SJSA1 (cell line): Measurements from ENCODE around the gene GNLY. TPM values are rescaled to one million over a fixed set of nuclear protein-coding genes. Genes with fewer than 3 reads are reported as not detected.
A peak's percentile ranks its signal among the peaks of the same experiment; 100 is the strongest.

ENCODE experiments used
- DNase-seq, 2 experiments: peaks; one replicate each; pipeline ENCODE4 v3.0.0-alpha.2; 2015 to 2020; ENCODE audit warnings: low spot score in 2 of 2, low read depth in 1 of 2
- H3K27ac ChIP-seq: fragments of 250-450 bp; sonication (Bioruptor Pico); 2 replicates; pipeline ENCODE4 v1.5.1; 2020; ENCODE audit warnings: mild to moderate bottlenecking, moderate library complexity
- H3K27me3 ChIP-seq: fragments of 250-450 bp; sonication (Bioruptor Pico); replicated peaks from 2 replicates; pipeline ENCODE4 v1.5.1; 2020; ENCODE audit warnings: mild to moderate bottlenecking, moderate library complexity
- H3K36me3 ChIP-seq: fragments of 250-450 bp; sonication (Bioruptor Pico); 2 replicates; pipeline ENCODE4 v1.5.1; 2020; ENCODE audit warnings: mild to moderate bottlenecking
- H3K4me1 ChIP-seq: fragments of 250-450 bp; sonication (Bioruptor Pico); replicated peaks from 2 replicates; pipeline ENCODE4 v1.6.1; 2021; ENCODE audit warnings: mild to moderate bottlenecking
- H3K4me3 ChIP-seq: fragments of 250-450 bp; sonication (Bioruptor Pico); 2 replicates; pipeline ENCODE4 v1.5.1; 2020; ENCODE audit warnings: mild to moderate bottlenecking
- H3K9me3 ChIP-seq: fragments of 250-450 bp; sonication (Bioruptor Pico); replicated peaks from 2 replicates; pipeline ENCODE4 v1.5.1; 2020; ENCODE audit warnings: mild to moderate bottlenecking
- total RNA-seq: library from RNA; depleted of rRNA; stranded (reverse); fragments of >200 nt; shearing (Covaris generic); gene quantifications from 2 replicates; pipeline ENCODE4 v1.2.3, GENCODE V29; 2014

The GNLY gene
- total RNA-seq, 1 experiment from 2014 or later, result not detected

- Histone ChIP-seq H3K9me3 (no peaks in the 10 kb centered on the region), H3K36me3 (no peaks in the 10 kb centered on the region), H3K4me1 (peaks cover 5% of the 10 kb centered on the region; the same call in 1 of the 2 replicates), H3K27ac (no peak overlapping the region), H3K4me3 (no peak overlapping the region), H3K27me3 (no peaks in the 10 kb centered on the region; the same call in 1 of the 2 replicates)
- no peak for DNase-seq
Observed at GRCh38 chr2:85728342-85728741, 34.2 kb downstream of the GNLY start.

GRCh38 chr2:85728883-85729824 is 35.0 kb downstream of the GNLY start:
- no peaks in the 10 kb centered on the region; the same call in 1 of the 2 replicates for H3K27me3 ChIP-seq
- no peaks in the 10 kb centered on the region for H3K9me3 ChIP-seq
- no peaks in the 10 kb centered on the region for H3K36me3 ChIP-seq
- no peak overlapping the region for H3K27ac ChIP-seq
- no peak overlapping the region for H3K4me3 ChIP-seq
- DNase-seq, result peak; percentile 77 to 87
- peaks cover 5% of the 10 kb centered on the region; the same call in 1 of the 2 replicates for H3K4me1 ChIP-seq

- no peak overlapping the region for H3K27ac ChIP-seq
Observed at GRCh38 chr2:85729825-85730510, 35.8 kb downstream of the GNLY start.

GRCh38 chr2:85730686-85731230 is 36.6 kb downstream of the GNLY start:
- H3K27ac ChIP-seq, result no peak overlapping the region
- no peak for DNase-seq
- no peak overlapping the region for H3K4me3 ChIP-seq
- no peaks in the 10 kb centered on the region for H3K9me3 ChIP-seq
- no peaks in the 10 kb centered on the region for H3K36me3 ChIP-seq
- peaks cover 11% of the 10 kb centered on the region for H3K4me1 ChIP-seq
- H3K27me3 ChIP-seq, result no peaks in the 10 kb centered on the region; the same call in 1 of the 2 replicates

More at GRCh38 chr2:85729825-85730510, 35.8 kb downstream of the GNLY start:
- Histone ChIP-seq H3K9me3 (no peaks in the 10 kb centered on the region), H3K36me3 (no peaks in the 10 kb centered on the region), H3K4me1 (peaks cover 5% of the 10 kb centered on the region; the same call in 1 of the 2 replicates), H3K27me3 (no peaks in the 10 kb centered on the region; the same call in 1 of the 2 replicates), H3K4me3 (no peak overlapping the region)
- no peak for DNase-seq

GRCh38 chr2:85731606-85732005 is 37.4 kb downstream of the GNLY start:
- no peaks in the 10 kb centered on the region for H3K36me3 ChIP-seq
- H3K4me1 ChIP-seq, result peaks cover 13% of the 10 kb centered on the region
- DNase-seq, result no peak
- no peak overlapping the region for H3K4me3 ChIP-seq
- no peak overlapping the region for H3K27ac ChIP-seq
- H3K27me3 ChIP-seq, result no peaks in the 10 kb centered on the region; the same call in 1 of the 2 replicates
- H3K9me3 ChIP-seq, result no peaks in the 10 kb centered on the region

GRCh38 chr2:85732467-85733120 is 38.4 kb downstream of the GNLY start:
- Histone ChIP-seq H3K4me3 (no peak overlapping the region), H3K27ac (no peak overlapping the region), H3K4me1 (peaks cover 23% of the 10 kb centered on the region), H3K27me3 (no peaks in the 10 kb centered on the region), H3K9me3 (no peaks in the 10 kb centered on the region), H3K36me3 (no peaks in the 10 kb centered on the region)
- no peak for DNase-seq

- H3K36me3 ChIP-seq, result no peaks in the 10 kb centered on the region
- no peaks in the 10 kb centered on the region for H3K27me3 ChIP-seq
- H3K4me1 ChIP-seq, result peaks cover 27% of the 10 kb centered on the region
- no peak overlapping the region for H3K27ac ChIP-seq
- no peak overlapping the region for H3K4me3 ChIP-seq
- no peaks in the 10 kb centered on the region for H3K9me3 ChIP-seq
- DNase-seq, result no peak
Observed at GRCh38 chr2:85733121-85733960, 39.2 kb downstream of the GNLY start.

GRCh38 chr2:85734015-85734414 is 39.9 kb downstream of the GNLY start:
- Histone ChIP-seq H3K9me3 (no peaks in the 10 kb centered on the region), H3K4me3 (no peak overlapping the region), H3K27ac (no peak overlapping the region), H3K36me3 (no peaks in the 10 kb centered on the region), H3K4me1 (peaks cover 24% of the 10 kb centered on the region), H3K27me3 (no peaks in the 10 kb centered on the region)
- no peak for DNase-seq

GRCh38 chr2:85734942-85735608 is 40.9 kb downstream of the GNLY start:
- Histone ChIP-seq H3K4me3 (no peak overlapping the region), H3K4me1 (peaks cover 21% of the 10 kb centered on the region), H3K36me3 (no peaks in the 10 kb centered on the region), H3K27me3 (no peaks in the 10 kb centered on the region), H3K27ac (no peak overlapping the region), H3K9me3 (no peaks in the 10 kb centered on the region)
- DNase-seq, result no peak

GRCh38 chr2:85735691-85736090 is 41.5 kb downstream of the GNLY start:
- Histone ChIP-seq H3K27me3 (no peaks in the 10 kb centered on the region), H3K4me1 (peaks cover 21% of the 10 kb centered on the region), H3K9me3 (no peaks in the 10 kb centered on the region), H3K4me3 (no peak overlapping the region), H3K36me3 (no peaks in the 10 kb centered on the region), H3K27ac (no peak overlapping the region)
- DNase-seq, result no peak

- DNase-seq, result no peak
- H3K27ac ChIP-seq, result no peak overlapping the region
- H3K9me3 ChIP-seq, result no peaks in the 10 kb centered on the region
- H3K4me1 ChIP-seq, result peaks cover 31% of the 10 kb centered on the region
- no peaks in the 10 kb centered on the region for H3K36me3 ChIP-seq
- H3K4me3 ChIP-seq, result no peak overlapping the region
- no peaks in the 10 kb centered on the region for H3K27me3 ChIP-seq
Observed at GRCh38 chr2:85736456-85737355, 42.5 kb downstream of the GNLY start.
